ENCODE results near the gene ZFHX2.

- TF ChIP-seq EZH2 (IDR thresholded peaks at IDR 0.05; ENCODE audit: borderline replicate concordance, low read length) (no peak), CTCF (conservative IDR thresholded peaks at IDR 0.05 in 1 of 2, IDR thresholded peaks at IDR 0.05 in 1 of 2; ENCODE audit: extremely low read depth in 1 of 2, insufficient read depth in 1 of 2, low read depth in 1 of 2, low read length in 2 of 2) (no peak)
Observed at GRCh38 chr14:23589606-23590005, 38.0 kb upstream of the ZFHX2 start.

Measured in mammary epithelial cell (primary cell).